ENCODE results near the gene NXNL1. TPM values are rescaled to one million over a fixed set of nuclear protein-coding genes. Genes with fewer than 3 reads are reported as not detected.

Gene NXNL1
- total and polyA plus RNA-seq, 7 donors = not detected

- Histone ChIP-seq H3K27ac (no peak overlapping the region), H3K27me3 (peaks cover 16 to 20% (median 17%) of the 10 kb centered on the region in 3 donors), H3K9me3 (no peaks in the 10 kb centered on the region), H3K4me3 (no peak overlapping the region), H3K36me3 (no peaks in the 10 kb centered on the region), H3K4me1 (peaks cover 0 to 21% (median 12%) of the 10 kb centered on the region in 4 donors)
- TF ChIP-seq CTCF (IDR thresholded peaks at IDR 0.05) (no peak), EP300 (IDR thresholded peaks at IDR 0.05) (no peak)
- 26 to 43% methylated on average over 8 of the region's 8 CpGs for WGBS, 2 donors
- intact Hi-C loops (cut with DNase I) = no loop called here
- DNase-seq = no peak
Measured at GRCh38 chr19:17450264-17451075, 10.3 kb downstream of the NXNL1 start.

GRCh38 chr19:17448131-17448967, 12.4 kb downstream of the NXNL1 start, which contains the start of gene TMEM221:
TMEM221 (minus strand) TSS chr19:17448668; CDS start chr19:17448462, 206 bp downstream.
- intact Hi-C loops (cut with DNase I) = no loop called here
- no peaks in the 10 kb centered on the region for H3K27me3 ChIP-seq
- H3K4me1 ChIP-seq = peaks cover 0 to 14% (median 8%) of the 10 kb centered on the region in 4 donors
- 1% methylated on average over 81 of the region's 81 CpGs for WGBS, 2 donors
- DNase-seq = peak; percentile 81
- peak; percentile 10 to 60 (median 20) for TF ChIP-seq CTCF (IDR thresholded peaks at IDR 0.05)
- TF ChIP-seq POLR2AphosphoS5 (IDR thresholded peaks at IDR 0.05) = no peak
- peak within 1 kb of the TSS in 1 of 4 donors; percentile 48 for H3K27ac ChIP-seq
- no peaks in the 10 kb centered on the region for H3K36me3 ChIP-seq
- peak within 1 kb of the TSS; percentile 41 to 62 (median 50) for H3K4me3 ChIP-seq
- no peaks in the 10 kb centered on the region for H3K9me3 ChIP-seq

GRCh38 chr19:17447704-17448130, 13.0 kb downstream of the NXNL1 start:
- TF ChIP-seq POLR2A (IDR thresholded peaks at IDR 0.05) (no peak), EP300 (IDR thresholded peaks at IDR 0.05) (no peak), CTCF (IDR thresholded peaks at IDR 0.05) (no peak), POLR2AphosphoS5 (IDR thresholded peaks at IDR 0.05) (no peak)
- Histone ChIP-seq H3K4me3 (peak overlapping the region in 3 of 4 donors; percentile 41 to 62 (median 58)), H3K4me1 (peaks cover 0 to 14% (median 8%) of the 10 kb centered on the region in 4 donors), H3K9me3 (no peaks in the 10 kb centered on the region), H3K27ac (peak overlapping the region in 1 of 4 donors; percentile 48), H3K27me3 (no peaks in the 10 kb centered on the region), H3K36me3 (no peaks in the 10 kb centered on the region)
- no peak for DNase-seq
- intact Hi-C loops (cut with DNase I) = no loop called here
- 22 to 35% methylated on average over 5 of the region's 5 CpGs for WGBS, 2 donors

GRCh38 chr19:17445526-17446165, 15.1 kb downstream of the NXNL1 start:
- no peak overlapping the region for H3K4me3 ChIP-seq
- H3K36me3 ChIP-seq = no peaks in the 10 kb centered on the region
- H3K4me1 ChIP-seq = peaks cover 0 to 14% (median 8%) of the 10 kb centered on the region in 4 donors
- no peaks in the 10 kb centered on the region for H3K9me3 ChIP-seq
- no peak for DNase-seq
- intact Hi-C loops (cut with DNase I) = no loop called here
- TF ChIP-seq POLR2AphosphoS5 (IDR thresholded peaks at IDR 0.05) = no peak
- no peak for TF ChIP-seq EP300 (IDR thresholded peaks at IDR 0.05)
- no peak for TF ChIP-seq CTCF (IDR thresholded peaks at IDR 0.05)
- no peak for TF ChIP-seq POLR2A (IDR thresholded peaks at IDR 0.05)
- H3K27me3 ChIP-seq = no peaks in the 10 kb centered on the region
- 97% methylated on average over 1 of the region's 1 CpG for WGBS, 2 donors
- no peak overlapping the region for H3K27ac ChIP-seq

All from sigmoid colon (tissue), 7 donors.